K562 treated with DMSO at 1 percent for 4 hours (cell line): Measurements from ENCODE around the gene ATG12. TPM values are rescaled to one million over a fixed set of nuclear protein-coding genes. Genes with fewer than 3 reads are reported as not detected.

ENCODE experiments used
- total RNA-seq: library from RNA; unstranded; fragments of 300-600 nt; gene quantifications from 2 replicates; pipeline ENCODE4 v1.2.3, GENCODE V29; 2022; ENCODE audit not compliant: insufficient read depth

ATG12 gene
- 23.6 and 25.9 TPM in 2 replicates for total RNA-seq

GRCh38 chr5:115841382-115842088 lies at the start of gene ATG12, which contains the start of gene AP3S1:
Gene ATG12 (minus strand): TSS chr5:115841565. CDS start chr5:115841552, 13 bp downstream.
Gene AP3S1 (plus strand): TSS chr5:115841935. CDS start chr5:115842038, 103 bp downstream.

GRCh38 chr5:115816226-115817081 lies 24.9 kb downstream of the ATG12 start, which contains the start of gene CDO1:
Gene CDO1 (minus strand): TSS chr5:115816659. CDS start chr5:115816397, 262 bp downstream.

Other genes with a start within 250 kb of the ATG12 start
- 1.0 and 1.5 TPM in 2 replicates for gene TICAM2, start 239.1 kb downstream of the ATG12 start, total RNA-seq
- gene TMED7, start 215.5 kb downstream of the ATG12 start, total RNA-seq = 12.8 and 14.7 TPM in 2 replicates
- not detected in 2 replicates for gene CDO1, start 24.9 kb downstream of the ATG12 start, total RNA-seq
- 28.5 and 35.2 TPM in 2 replicates for gene AP3S1, start 370 bp upstream of the ATG12 start, total RNA-seq
- 2.0 TPM in 2 replicates for gene LVRN, start 120.9 kb upstream of the ATG12 start, total RNA-seq
- not detected in 2 replicates for gene ARL14EPL, start 190.9 kb upstream of the ATG12 start, total RNA-seq
- 9.6 and 12.2 TPM in 2 replicates for gene COMMD10, start 243.5 kb upstream of the ATG12 start, total RNA-seq